IPS-18c (cell line): Measurements from ENCODE around the gene STRN3.
"Not testable (repeated sequence)": the region's sequence is repeated elsewhere in the genome, so short reads cannot be mapped to it uniquely, and the experiment has no call there.

Experiments
- H3K4me3 ChIP-seq: 2 replicates; pipeline ENCODE4 v1.7.0; 2013; ENCODE audit warnings: low read depth, mild to moderate bottlenecking, low read length, moderate library complexity; ENCODE audit not compliant: insufficient read depth
- H3K9me3 ChIP-seq: one replicate; pipeline ENCODE4 v1.6.1; 2013; ENCODE audit warnings: mild to moderate bottlenecking, low read length, moderate library complexity; ENCODE audit not compliant: control insufficient read depth, insufficient read depth

STRN3 gene

GRCh38 chr14:30961330-30961729, 64.8 kb downstream of the STRN3 start:
- Histone ChIP-seq H3K4me3 (no peak overlapping the region), H3K9me3 (no peaks in the 10 kb centered on the region)

DNA sequence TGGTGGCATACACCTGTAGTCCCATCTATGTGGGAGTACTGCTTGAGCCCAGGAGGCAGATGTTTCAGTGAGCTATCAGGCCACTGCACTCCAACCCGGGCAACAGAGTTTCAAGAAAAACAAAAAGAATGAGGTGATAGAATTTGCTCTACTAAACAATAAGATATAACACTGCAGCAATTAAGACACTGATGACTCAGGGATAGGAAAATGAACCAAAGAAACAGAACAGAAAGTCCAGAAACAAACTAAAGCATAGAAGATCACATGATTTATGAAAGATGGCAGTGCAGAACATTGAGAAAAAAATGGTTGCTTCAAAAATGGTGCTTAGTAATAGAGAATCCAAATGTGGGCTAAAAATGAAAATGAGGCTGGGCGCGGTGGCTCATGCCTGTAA, 66.0 kb downstream of the STRN3 start:
- no peak overlapping the region for H3K4me3 ChIP-seq
- no peaks in the 10 kb centered on the region for H3K9me3 ChIP-seq

DNA sequence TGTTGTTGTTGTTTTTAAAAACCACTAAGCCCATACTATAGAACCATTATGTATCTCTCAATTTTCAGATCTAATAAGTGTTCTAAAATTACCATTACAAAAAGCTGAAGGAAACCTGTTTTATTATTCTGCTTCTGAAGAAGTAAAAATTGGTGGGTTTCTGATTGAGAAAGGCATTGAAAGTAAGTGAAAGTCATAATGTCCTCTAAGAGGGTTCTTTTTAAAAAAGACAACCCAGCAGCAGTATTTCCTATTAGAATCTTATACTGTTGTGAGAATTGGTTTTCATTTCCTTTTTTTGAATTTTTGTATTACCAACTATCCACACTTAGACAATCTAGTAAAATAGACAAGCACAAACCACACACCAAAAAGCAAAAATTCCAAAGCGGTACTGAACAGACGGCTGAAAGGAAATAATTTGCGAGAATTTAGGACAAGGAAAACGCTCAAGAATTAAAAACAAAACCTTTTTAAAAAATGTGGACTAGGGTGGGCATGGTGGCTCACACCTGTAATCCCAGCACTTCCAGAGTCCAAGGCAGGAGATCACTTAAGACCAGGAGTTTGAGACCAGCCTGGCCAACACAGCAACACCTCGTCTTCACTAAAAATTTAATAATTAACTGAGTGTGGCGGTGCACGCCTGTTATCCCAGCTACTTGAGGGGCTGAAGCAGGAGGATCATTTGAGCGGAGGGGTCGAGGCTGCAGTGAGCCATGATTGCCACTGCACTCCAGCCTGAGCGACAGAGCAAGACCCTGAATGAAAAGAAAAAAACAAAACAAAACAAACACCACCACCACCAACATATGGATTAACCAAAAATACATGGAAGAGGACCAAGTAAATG, 67.4 kb downstream of the STRN3 start:
- Histone ChIP-seq H3K9me3 (no peaks in the 10 kb centered on the region), H3K4me3 (no peak overlapping the region)

DNA sequence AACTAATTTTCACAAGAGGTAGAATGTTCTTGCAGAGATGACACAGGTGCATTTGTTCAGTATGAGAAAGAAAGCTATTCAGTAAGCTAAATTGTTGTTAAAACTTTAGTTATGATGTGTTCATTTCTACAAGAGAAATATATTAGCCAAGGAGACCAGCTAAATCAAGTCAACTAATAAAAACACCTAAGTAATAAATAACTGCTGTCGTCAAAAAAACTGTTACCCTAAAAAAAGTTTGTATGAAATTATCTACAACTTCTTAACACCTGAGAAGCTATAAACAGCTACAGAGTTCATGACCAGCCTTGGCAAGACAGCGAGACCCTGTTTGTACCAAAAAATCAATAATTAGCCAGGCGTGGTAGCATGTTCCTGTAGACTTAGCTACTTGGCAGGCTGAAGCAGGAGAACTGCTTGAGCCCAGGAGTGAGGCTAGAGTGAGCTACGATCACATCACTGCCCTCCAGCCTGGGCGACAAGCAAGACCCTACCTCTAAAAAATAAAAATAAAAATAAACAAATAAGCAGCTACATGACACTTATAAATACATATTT, 68.3 kb downstream of the STRN3 start:
- H3K9me3 ChIP-seq: no peaks in the 10 kb centered on the region
- no peak overlapping the region for H3K4me3 ChIP-seq

DNA sequence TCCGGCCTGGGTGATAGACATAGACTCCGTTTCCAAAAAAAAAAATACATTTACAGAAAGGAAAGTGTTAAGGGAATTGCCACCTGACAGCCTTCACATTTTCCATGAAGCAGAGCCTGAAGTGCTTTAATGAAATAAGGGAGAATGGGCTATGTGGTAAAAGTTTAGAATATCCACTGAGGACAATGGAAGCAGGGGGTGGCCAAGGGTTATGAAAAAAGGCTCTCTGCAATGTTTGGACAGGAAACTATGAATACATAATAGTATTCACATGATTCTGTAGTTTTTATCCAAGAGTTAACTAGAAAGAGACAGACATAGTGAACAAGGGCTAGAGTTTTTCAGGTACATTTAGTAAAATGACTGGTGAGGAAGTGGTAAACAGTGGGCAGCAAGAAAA, 76.5 kb downstream of the STRN3 start:
- Histone ChIP-seq H3K4me3 (no peak overlapping the region), H3K9me3 (no peaks in the 10 kb centered on the region)

DNA sequence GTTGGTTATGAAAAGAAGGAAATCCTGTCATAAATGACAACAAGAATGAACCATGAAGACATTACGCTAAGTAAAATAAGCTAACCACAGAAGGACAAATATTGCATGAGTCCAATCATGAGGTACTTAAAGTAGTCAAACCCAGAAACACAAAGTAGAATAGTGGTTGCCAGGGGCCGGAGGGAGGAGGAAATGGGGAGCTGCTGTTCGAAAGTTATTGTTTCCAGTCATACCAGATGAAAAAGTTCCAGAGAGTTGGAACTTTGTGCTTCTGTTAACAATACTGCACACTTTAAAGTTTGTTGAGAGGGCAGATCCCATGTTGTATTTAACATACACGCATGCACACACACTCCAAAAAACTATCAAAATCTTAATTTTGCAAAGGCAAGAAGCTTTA, 82.5 kb downstream of the STRN3 start:
- Histone ChIP-seq H3K9me3 (no peaks in the 10 kb centered on the region), H3K4me3 (no peak overlapping the region)

DNA sequence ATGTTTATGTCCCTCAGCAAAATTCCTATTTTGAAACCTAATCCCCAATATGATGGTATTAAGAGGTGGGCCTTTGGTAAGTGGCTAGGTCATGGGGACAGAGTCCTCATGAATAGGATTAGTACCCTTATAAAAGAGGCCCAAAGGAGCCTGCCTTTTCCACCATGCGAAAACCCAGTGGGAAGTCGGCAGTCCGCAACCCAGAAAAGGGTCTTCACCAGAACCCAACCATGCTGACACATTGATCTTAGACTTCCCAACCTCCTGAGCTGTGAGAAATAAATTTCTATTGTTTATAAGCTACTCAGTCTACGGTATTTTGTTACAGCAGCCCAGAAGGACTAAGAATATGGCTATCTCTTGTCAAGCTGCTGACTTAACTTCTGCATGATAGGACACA, 85.3 kb downstream of the STRN3 start:
- no peaks in the 10 kb centered on the region for H3K9me3 ChIP-seq

GRCh38 chr14:30938617-30939016, 87.6 kb downstream of the STRN3 start:
- no peaks in the 10 kb centered on the region for H3K9me3 ChIP-seq
- H3K4me3 ChIP-seq: no peak overlapping the region

More for the DNA sequence above, 85.3 kb downstream of the STRN3 start:
- no peak overlapping the region for H3K4me3 ChIP-seq

DNA sequence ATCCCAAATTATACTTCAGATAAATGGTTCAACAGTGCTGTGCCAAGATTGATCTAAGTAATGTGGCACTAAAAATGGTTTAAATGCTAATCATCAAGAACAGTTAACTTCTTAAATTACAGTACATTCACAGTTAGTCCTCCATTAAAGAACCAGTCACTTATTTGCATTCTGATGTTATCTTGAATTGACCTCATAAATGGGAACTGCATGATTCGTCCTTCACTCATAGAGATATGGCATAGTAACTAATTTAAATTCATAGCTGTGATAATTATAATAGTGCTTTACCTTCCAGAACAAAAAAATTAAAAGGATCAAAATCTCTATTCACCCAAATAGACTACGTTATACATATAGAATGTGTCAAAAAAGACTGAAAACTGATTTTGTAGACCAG, 90.7 kb downstream of the STRN3 start:
- Histone ChIP-seq H3K4me3 (no peak overlapping the region), H3K9me3 (no peaks in the 10 kb centered on the region)

GRCh38 chr14:30933937-30934336, 92.2 kb downstream of the STRN3 start:
- H3K9me3 ChIP-seq, H3K4me3 ChIP-seq: not testable (repeated sequence)

- Histone ChIP-seq H3K4me3 (no peak overlapping the region), H3K9me3 (no peaks in the 10 kb centered on the region)
Observed at GRCh38 chr14:30928462-30928861, 97.7 kb downstream of the STRN3 start.

DNA sequence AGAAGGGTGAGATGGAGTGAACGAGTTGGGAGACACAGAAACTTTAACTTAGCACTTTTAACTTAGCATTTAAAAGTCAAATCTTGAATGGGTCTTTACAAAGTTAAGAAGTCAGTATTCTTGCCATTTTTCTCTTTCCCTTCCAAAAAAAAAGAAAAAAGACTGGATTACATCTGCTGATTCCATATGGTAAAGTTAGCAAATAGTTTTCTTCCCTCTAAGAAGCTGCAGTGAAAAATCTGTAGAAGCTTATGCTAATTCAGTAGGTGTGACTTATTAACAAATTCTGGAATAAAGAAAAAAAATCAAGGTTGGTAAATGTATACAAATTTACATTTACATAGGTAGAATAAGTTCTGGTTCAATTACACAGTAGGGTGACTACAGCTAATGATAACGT, 100.9 kb downstream of the STRN3 start:
- H3K4me3 ChIP-seq: no peak overlapping the region
- H3K9me3 ChIP-seq: no peaks in the 10 kb centered on the region

DNA sequence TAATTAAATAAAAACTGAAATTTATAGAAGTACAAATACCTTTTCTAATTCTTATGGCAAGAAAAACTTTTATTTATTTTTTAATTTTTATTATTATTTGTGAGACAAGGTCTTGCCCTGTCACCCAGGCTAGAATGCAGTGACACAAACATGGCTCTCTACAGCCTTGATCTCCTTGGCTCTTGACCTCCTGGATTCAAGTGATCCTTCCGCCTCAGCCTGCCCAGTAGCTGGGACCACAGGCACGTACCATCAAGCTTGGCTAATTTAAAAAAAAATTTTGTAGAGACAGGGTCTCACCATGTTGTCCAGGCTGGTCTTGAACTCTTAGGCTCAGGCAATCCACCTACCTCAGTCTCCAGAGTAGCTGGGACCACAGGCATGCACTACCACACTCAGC, 104.4 kb downstream of the STRN3 start:
- no peak overlapping the region for H3K4me3 ChIP-seq

DNA sequence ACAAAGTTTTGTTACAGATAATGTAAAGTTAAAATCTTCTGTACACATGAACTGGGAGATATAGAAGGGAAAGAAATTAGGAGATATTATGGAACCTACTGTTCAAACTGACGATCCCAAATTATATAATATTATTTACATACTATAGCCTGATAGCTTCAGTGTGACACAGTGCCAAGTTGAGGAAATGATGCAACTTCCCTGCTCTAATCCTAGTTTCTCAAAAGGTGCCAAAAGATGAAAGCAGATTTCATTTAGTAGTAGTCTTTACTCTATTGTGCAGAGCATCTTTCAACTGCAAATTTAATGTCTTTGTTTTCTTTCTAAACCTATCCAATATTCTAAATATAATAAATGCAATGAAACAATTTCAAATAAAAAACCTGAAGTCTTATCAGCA, 104.9 kb downstream of the STRN3 start:
- no peaks in the 10 kb centered on the region for H3K9me3 ChIP-seq
- H3K4me3 ChIP-seq: no peak overlapping the region

More for the DNA sequence above, 104.4 kb downstream of the STRN3 start:
- H3K9me3 ChIP-seq: no peaks in the 10 kb centered on the region

GRCh38 chr14:30915596-30915995, 110.6 kb downstream of the STRN3 start:
- Histone ChIP-seq H3K4me3 (no peak overlapping the region), H3K9me3 (no peaks in the 10 kb centered on the region)

GRCh38 chr14:30914812-30915211, 111.4 kb downstream of the STRN3 start:
- Histone ChIP-seq H3K9me3 (no peaks in the 10 kb centered on the region), H3K4me3 (no peak overlapping the region)

- no peaks in the 10 kb centered on the region for H3K9me3 ChIP-seq
- no peak overlapping the region for H3K4me3 ChIP-seq
Observed at GRCh38 chr14:30908826-30909225, 117.4 kb downstream of the STRN3 start.

- no peaks in the 10 kb centered on the region for H3K9me3 ChIP-seq
- no peak overlapping the region for H3K4me3 ChIP-seq
Observed at GRCh38 chr14:30907659-30908057, 118.5 kb downstream of the STRN3 start.
